Epithelial cell of esophagus (primary cell): Measurements from ENCODE around the gene STOX2.

Source experiments
- DNase-seq: peaks from one replicate; pipeline ENCODE4 v3.0.0; 2010; ENCODE audit warnings: low read depth
- H3K4me3 ChIP-seq: 2 replicates; pipeline ENCODE4 v1.5.1; 2011; ENCODE audit warnings: mild to moderate bottlenecking, low read length, control low read depth
- CTCF ChIP-seq: IDR thresholded peaks from 2 replicates; pipeline ENCODE4 v1.5.1; 2011; ENCODE audit warnings: low read depth, mild to moderate bottlenecking, low read length, control low read depth, inconsistent platforms; ENCODE audit not compliant: insufficient read depth; ENCODE audit errors: missing control alignments

The STOX2 gene

GRCh38 chr4:183988874-183989273 lies 83.8 kb downstream of the STOX2 start:
- no peak overlapping the region for H3K4me3 ChIP-seq
- DNase-seq: no peak
- no peak for TF ChIP-seq CTCF

- TF ChIP-seq CTCF: no peak
These were observed 84.4 kb downstream of the STOX2 start for GRCh38 chr4:183989461-183989860.

GRCh38 chr4:183989931-183990330 lies 84.8 kb downstream of the STOX2 start:
- TF ChIP-seq CTCF: no peak
- no peak for DNase-seq
- no peak overlapping the region for H3K4me3 ChIP-seq

More at GRCh38 chr4:183989461-183989860, 84.4 kb downstream of the STOX2 start:
- no peak for DNase-seq
- H3K4me3 ChIP-seq: no peak overlapping the region

GRCh38 chr4:183993676-183994075 lies 88.6 kb downstream of the STOX2 start:
- DNase-seq: no peak
- H3K4me3 ChIP-seq: no peak overlapping the region
- TF ChIP-seq CTCF: no peak

- TF ChIP-seq CTCF: no peak
- no peak overlapping the region for H3K4me3 ChIP-seq
- no peak for DNase-seq
These were observed 90.5 kb downstream of the STOX2 start for GRCh38 chr4:183995570-183995969.

- peak; percentile 66 for DNase-seq
- no peak overlapping the region for H3K4me3 ChIP-seq
- no peak for TF ChIP-seq CTCF
These were observed 91.8 kb downstream of the STOX2 start for GRCh38 chr4:183996868-183997267.

- DNase-seq: no peak
- TF ChIP-seq CTCF: no peak
- H3K4me3 ChIP-seq: no peak overlapping the region
These were observed 94.3 kb downstream of the STOX2 start for GRCh38 chr4:183999435-183999834.
